ENCODE measurements around the gene ZNF524.

GRCh38 chr19:55585658-55586339 is 14.3 kb upstream of the ZNF524 start:
- TF ChIP-seq, protein P1, sequence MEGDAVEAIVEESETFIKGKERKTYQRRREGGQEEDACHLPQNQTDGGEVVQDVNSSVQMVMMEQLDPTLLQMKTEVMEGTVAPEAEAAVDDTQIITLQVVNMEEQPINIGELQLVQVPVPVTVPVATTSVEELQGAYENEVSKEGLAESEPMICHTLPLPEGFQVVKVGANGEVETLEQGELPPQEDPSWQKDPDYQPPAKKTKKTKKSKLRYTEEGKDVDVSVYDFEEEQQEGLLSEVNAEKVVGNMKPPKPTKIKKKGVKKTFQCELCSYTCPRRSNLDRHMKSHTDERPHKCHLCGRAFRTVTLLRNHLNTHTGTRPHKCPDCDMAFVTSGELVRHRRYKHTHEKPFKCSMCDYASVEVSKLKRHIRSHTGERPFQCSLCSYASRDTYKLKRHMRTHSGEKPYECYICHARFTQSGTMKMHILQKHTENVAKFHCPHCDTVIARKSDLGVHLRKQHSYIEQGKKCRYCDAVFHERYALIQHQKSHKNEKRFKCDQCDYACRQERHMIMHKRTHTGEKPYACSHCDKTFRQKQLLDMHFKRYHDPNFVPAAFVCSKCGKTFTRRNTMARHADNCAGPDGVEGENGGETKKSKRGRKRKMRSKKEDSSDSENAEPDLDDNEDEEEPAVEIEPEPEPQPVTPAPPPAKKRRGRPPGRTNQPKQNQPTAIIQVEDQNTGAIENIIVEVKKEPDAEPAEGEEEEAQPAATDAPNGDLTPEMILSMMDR (IDR thresholded peaks at IDR 0.05; ENCODE audit: insufficient read depth, low read length), result no peak
- TF ChIP-seq POLR2AphosphoS5 (IDR thresholded peaks at IDR 0.05; ENCODE audit: low read depth) (no peak), GABPA (IDR thresholded peaks at IDR 0.05; ENCODE audit: low read depth) (no peak), SPI1 (IDR thresholded peaks at IDR 0.05; ENCODE audit: borderline replicate concordance, low read depth) (no peak), REST (IDR thresholded peaks at IDR 0.05; ENCODE audit: insufficient replicate concordance, low read depth) (no peak)
